ENCODE measurements around the gene ARID4B. TPM values are rescaled to one million over a fixed set of nuclear protein-coding genes. Genes with fewer than 3 reads are reported as not detected.

Gene ARID4B
- total and polyA plus RNA-seq, 2 of the 13 experiments (the other 11 are each of a cell fraction or from before 2014, with no cell fraction given) = 9.7 to 24.6 TPM

DNA sequence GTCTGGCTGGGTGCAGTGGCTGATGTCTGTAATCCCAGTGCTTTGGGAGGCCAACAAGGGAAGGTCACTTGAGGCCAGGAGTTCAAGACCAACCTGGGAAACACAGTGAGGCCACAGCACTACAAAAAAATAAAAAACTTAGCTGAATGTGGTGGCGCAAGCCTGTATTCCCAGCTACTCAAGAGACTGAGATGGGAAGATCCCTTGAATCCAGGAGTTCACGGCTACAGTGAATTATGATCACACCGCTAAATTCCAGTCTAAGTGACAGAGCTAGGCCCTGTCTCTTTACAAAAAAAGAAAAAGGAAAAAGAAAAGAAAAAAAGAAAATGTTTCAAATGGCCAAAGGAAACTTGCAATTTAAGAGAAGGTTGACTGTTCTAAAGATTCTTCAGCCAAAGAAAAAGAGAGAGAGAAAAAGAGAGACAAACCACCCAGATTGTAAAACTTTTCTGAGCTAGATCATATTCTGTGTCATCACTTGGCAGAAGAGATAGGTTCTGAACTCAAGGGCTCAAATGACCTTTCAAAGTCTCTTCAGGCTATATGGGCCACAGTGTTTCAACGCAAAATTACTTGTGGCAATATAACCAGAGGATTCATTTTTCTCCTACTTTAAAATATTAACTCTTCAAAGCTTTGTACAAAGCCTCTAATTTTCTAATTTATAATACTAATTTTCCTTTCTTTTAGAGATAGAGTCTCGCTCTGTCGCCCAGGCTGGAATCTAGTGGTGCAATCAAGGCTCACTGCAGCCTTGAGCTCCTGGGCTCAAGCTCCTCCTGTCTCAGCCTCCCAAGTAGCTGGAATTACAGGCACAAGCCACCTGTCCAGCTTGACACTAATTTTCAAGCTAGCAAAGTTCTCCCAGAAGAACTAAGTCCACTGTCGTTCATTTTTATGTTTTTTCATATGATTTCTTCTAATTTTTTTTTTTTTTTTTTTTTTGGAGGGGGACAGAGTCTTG lies 20.5 kb downstream of the ARID4B start:
- no peak overlapping the region for H3K9ac ChIP-seq (ENCODE audit: insufficient read depth, low read depth, low read length)
- H3K27me3 ChIP-seq (ENCODE audit: control insufficient read depth in 1 of 2, insufficient read depth in 2 of 2, low read length in 2 of 2) = no peaks in the 10 kb centered on the region
- H3K4me2 ChIP-seq (ENCODE audit: low read depth, low read length) = no peak overlapping the region
- no peak overlapping the region for H3K27ac ChIP-seq (ENCODE audit: extremely low read length, insufficient read depth, low read length)
- CTCF ChIA-PET (ENCODE audit: low intra/inter-chr PET ratio, low total read pairs) = no interaction called here
- ATAC-seq (no peak), DNase-seq (ENCODE audit: low spot score) (no peak), FAIRE-seq (no peak)
- no peak overlapping the region for H3K4me3 ChIP-seq (replicated peaks in 1 of 3; ENCODE audit: insufficient read depth in 1 of 3, low read depth in 2 of 3, low read length in 3 of 3)
- TF ChIP-seq PITX1 (CRISPR knock-in tag; IDR thresholded peaks at IDR 0.05) (no peak), RFXAP (CRISPR knock-in tag; IDR thresholded peaks at IDR 0.05; ENCODE audit: borderline replicate concordance) (no peak), JARID2 (CRISPR knock-in tag; IDR thresholded peaks at IDR 0.05; ENCODE audit: insufficient replicate concordance) (no peak), ZFP36L1 (CRISPR knock-in tag; IDR thresholded peaks at IDR 0.05) (no peak)
- TF ChIP-seq, protein P1, sequence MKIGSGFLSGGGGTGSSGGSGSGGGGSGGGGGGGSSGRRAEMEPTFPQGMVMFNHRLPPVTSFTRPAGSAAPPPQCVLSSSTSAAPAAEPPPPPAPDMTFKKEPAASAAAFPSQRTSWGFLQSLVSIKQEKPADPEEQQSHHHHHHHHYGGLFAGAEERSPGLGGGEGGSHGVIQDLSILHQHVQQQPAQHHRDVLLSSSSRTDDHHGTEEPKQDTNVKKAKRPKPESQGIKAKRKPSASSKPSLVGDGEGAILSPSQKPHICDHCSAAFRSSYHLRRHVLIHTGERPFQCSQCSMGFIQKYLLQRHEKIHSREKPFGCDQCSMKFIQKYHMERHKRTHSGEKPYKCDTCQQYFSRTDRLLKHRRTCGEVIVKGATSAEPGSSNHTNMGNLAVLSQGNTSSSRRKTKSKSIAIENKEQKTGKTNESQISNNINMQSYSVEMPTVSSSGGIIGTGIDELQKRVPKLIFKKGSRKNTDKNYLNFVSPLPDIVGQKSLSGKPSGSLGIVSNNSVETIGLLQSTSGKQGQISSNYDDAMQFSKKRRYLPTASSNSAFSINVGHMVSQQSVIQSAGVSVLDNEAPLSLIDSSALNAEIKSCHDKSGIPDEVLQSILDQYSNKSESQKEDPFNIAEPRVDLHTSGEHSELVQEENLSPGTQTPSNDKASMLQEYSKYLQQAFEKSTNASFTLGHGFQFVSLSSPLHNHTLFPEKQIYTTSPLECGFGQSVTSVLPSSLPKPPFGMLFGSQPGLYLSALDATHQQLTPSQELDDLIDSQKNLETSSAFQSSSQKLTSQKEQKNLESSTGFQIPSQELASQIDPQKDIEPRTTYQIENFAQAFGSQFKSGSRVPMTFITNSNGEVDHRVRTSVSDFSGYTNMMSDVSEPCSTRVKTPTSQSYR (CRISPR knock-in tag; IDR thresholded peaks at IDR 0.05; ENCODE audit: borderline replicate concordance) = no peak
- TF ChIP-seq, protein P2, sequence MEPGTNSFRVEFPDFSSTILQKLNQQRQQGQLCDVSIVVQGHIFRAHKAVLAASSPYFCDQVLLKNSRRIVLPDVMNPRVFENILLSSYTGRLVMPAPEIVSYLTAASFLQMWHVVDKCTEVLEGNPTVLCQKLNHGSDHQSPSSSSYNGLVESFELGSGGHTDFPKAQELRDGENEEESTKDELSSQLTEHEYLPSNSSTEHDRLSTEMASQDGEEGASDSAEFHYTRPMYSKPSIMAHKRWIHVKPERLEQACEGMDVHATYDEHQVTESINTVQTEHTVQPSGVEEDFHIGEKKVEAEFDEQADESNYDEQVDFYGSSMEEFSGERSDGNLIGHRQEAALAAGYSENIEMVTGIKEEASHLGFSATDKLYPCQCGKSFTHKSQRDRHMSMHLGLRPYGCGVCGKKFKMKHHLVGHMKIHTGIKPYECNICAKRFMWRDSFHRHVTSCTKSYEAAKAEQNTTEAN (CRISPR knock-in tag; conservative IDR thresholded peaks at IDR 0.05) = no peak
- TF ChIP-seq, protein P3, sequence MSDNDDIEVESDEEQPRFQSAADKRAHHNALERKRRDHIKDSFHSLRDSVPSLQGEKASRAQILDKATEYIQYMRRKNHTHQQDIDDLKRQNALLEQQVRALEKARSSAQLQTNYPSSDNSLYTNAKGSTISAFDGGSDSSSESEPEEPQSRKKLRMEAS (IDR thresholded peaks at IDR 0.05) = no peak
- no peaks in the 10 kb centered on the region for H3K9me3 ChIP-seq (ENCODE audit: low read length)
- POLR2A ChIA-PET = no interaction called here
- BruUV-seq (replicated peaks) = no TSS peak
- H2AFZ ChIP-seq (ENCODE audit: low read length) = no peak overlapping the region
- H4K20me1 ChIP-seq (ENCODE audit: insufficient read depth, low read length) = peaks cover 54% of the 10 kb centered on the region
- WGBS (ENCODE audit: low lambda C conversion rate) = 94% methylated on average over 7 of the region's 7 CpGs
- peaks cover 1 to 5% of the 10 kb centered on the region in 2 experiments; a peak in 1 of 5 replicates for H3K36me3 ChIP-seq (replicated peaks in 1 of 2; ENCODE audit: control insufficient read depth in 1 of 2, insufficient read depth in 2 of 2, low read length in 2 of 2)
- intact Hi-C loops (cut with micrococcal nuclease; ENCODE audit: unreplicated experiment) = no loop called here
- peaks cover 43% of the 10 kb centered on the region for H3K4me1 ChIP-seq (ENCODE audit: insufficient read depth, low read length)
- in situ Hi-C loops (cut with HindIII; ENCODE audit: extremely low pct_ligation_motif_present, low pct_unique_long_range_greater_than_20kb) = no loop called here
- H3K79me2 ChIP-seq (ENCODE audit: insufficient read depth, low read length) = peaks cover 81% of the 10 kb centered on the region

All from HepG2 (cell line).